PFSK-1 (cell line): ENCODE measurements around the gene ZNF697.

Experiments used
- POLR2AphosphoS5 ChIP-seq: IDR thresholded peaks from 2 replicates; pipeline ENCODE4 v1.6.1; 2012; ENCODE audit warnings: low read depth, mild to moderate bottlenecking, control low read depth, low read length, moderate library complexity
- TF ChIP-seq, protein P1 (sequence below), 2 experiments: IDR thresholded peaks; 2 replicates each; pipeline versions ENCODE4 v1.6.1 to v1.8.0; 2011 to 2012; ENCODE audit warnings: low read depth in 2 of 2, low read length in 2 of 2, control low read depth in 1 of 2, inconsistent platforms in 1 of 2, mild to moderate bottlenecking in 1 of 2, moderate library complexity in 1 of 2; ENCODE audit not compliant: insufficient read depth in 1 of 2

DNA sequence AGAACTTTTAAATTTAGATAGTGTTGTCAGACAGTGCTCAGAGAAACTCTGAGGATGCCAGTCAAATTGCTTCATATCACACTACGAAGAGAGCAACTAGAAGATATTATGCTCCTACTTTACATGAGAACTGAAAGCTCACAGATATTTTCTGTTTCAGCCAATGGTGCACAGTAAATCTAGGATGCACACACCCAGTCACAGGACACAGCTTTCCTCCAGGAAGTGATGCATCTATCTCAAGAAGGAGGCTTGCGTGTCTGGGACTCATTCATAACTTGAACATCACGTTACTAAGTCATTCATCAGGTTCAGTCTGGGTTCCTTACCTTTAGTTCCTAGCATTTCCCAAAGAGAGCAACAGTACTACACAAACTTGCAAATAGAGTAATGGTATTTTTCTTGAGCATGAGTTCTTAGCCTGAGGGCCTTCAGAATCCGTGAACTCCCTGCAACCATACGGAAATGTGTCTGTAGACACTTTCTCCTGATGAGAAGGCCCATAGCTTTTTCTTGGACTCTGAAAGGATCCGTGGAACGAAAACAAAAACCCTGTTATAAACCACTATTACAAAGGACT lies 12.2 kb downstream of the ZNF697 start:
- TF ChIP-seq, protein P1, sequence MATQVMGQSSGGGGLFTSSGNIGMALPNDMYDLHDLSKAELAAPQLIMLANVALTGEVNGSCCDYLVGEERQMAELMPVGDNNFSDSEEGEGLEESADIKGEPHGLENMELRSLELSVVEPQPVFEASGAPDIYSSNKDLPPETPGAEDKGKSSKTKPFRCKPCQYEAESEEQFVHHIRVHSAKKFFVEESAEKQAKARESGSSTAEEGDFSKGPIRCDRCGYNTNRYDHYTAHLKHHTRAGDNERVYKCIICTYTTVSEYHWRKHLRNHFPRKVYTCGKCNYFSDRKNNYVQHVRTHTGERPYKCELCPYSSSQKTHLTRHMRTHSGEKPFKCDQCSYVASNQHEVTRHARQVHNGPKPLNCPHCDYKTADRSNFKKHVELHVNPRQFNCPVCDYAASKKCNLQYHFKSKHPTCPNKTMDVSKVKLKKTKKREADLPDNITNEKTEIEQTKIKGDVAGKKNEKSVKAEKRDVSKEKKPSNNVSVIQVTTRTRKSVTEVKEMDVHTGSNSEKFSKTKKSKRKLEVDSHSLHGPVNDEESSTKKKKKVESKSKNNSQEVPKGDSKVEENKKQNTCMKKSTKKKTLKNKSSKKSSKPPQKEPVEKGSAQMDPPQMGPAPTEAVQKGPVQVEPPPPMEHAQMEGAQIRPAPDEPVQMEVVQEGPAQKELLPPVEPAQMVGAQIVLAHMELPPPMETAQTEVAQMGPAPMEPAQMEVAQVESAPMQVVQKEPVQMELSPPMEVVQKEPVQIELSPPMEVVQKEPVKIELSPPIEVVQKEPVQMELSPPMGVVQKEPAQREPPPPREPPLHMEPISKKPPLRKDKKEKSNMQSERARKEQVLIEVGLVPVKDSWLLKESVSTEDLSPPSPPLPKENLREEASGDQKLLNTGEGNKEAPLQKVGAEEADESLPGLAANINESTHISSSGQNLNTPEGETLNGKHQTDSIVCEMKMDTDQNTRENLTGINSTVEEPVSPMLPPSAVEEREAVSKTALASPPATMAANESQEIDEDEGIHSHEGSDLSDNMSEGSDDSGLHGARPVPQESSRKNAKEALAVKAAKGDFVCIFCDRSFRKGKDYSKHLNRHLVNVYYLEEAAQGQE (IDR thresholded peaks at IDR 0.05; ENCODE audit: insufficient read depth in 1 of 2, low read depth in 2 of 2, low read length in 2 of 2), result no peak
- TF ChIP-seq POLR2AphosphoS5, result no peak; the same call in 1 of the 2 replicates
